SK-N-SH treated with all-trans-retinoic acid at 6 μM for 48 hours (cell line): ENCODE results near the gene NPRL2.

ENCODE experiments used
- ATAC-seq: fragments of 200-7000 bp; cut with Tn5 transposase; 3 replicates; pipeline ENCODE4 v1.9.1; 2020; ENCODE audit warnings: mild to moderate bottlenecking, moderate library complexity
- ARNTL ChIP-seq: fragments of 450-650 bp; formaldehyde crosslinking; IDR thresholded peaks from 2 replicates; pipeline ENCODE4 v1.5.0; 2020; ENCODE audit warnings: low read depth, mild to moderate bottlenecking, moderate library complexity, borderline replicate concordance
- BACH2 ChIP-seq: fragments of 250-450 bp; sonication (Bioruptor Pico); IDR thresholded peaks from 2 replicates; pipeline ENCODE4 v1.9.0; 2021; ENCODE audit warnings: mild to moderate bottlenecking, borderline replicate concordance
- CSDC2 ChIP-seq: fragments of 250-450 bp; sonication (Bioruptor Pico); IDR thresholded peaks from 2 replicates; pipeline ENCODE4 v1.5.0; 2020; ENCODE audit warnings: mild to moderate bottlenecking, moderate library complexity
- GLIS3 ChIP-seq: fragments of 250-450 bp; sonication (Bioruptor Pico); IDR thresholded peaks from 2 replicates; pipeline ENCODE4 v1.5.0; 2020; ENCODE audit warnings: mild to moderate bottlenecking, moderate library complexity
- ISL1 ChIP-seq: fragments of 250-450 bp; sonication (Bioruptor Pico); IDR thresholded peaks from 2 replicates; pipeline ENCODE4 v2.1.2; 2022; ENCODE audit warnings: mild to moderate bottlenecking, moderate library complexity
- OSR1 ChIP-seq: fragments of 250-450 bp; sonication (Bioruptor Pico); IDR thresholded peaks from 2 replicates; pipeline ENCODE4 v1.8.0; 2022; ENCODE audit warnings: moderate library complexity, mild to moderate bottlenecking, inconsistent platforms
- SNAI2 ChIP-seq: fragments of 250-450 bp; sonication (Bioruptor Pico); IDR thresholded peaks from 2 replicates; pipeline ENCODE4 v1.5.0; 2020; ENCODE audit warnings: mild to moderate bottlenecking, moderate library complexity
- TCF4 ChIP-seq: fragments of 250-450 bp; sonication (Bioruptor Pico); IDR thresholded peaks from 2 replicates; pipeline ENCODE4 v1.8.0; 2021; ENCODE audit warnings: mild to moderate bottlenecking, moderate library complexity, borderline replicate concordance
- TOX ChIP-seq: fragments of 250-450 bp; sonication (Bioruptor Pico); IDR thresholded peaks from 2 replicates; pipeline ENCODE4 v1.8.0; 2021; ENCODE audit warnings: mild to moderate bottlenecking, moderate library complexity, borderline replicate concordance
- ZC3H10 ChIP-seq: fragments of 250-450 bp; sonication (Bioruptor Pico); IDR thresholded peaks from 2 replicates; pipeline ENCODE4 v1.5.1; 2021; ENCODE audit warnings: mild to moderate bottlenecking, moderate library complexity
- ZFP3 ChIP-seq: fragments of 250-450 bp; sonication (Bioruptor Pico); IDR thresholded peaks from 2 replicates; pipeline ENCODE4 v1.5.0; 2020; ENCODE audit warnings: mild to moderate bottlenecking, moderate library complexity
- ZFP30 ChIP-seq: fragments of 450-650 bp; formaldehyde crosslinking; IDR thresholded peaks from 2 replicates; pipeline ENCODE4 v1.5.0; 2022; ENCODE audit warnings: mild to moderate bottlenecking, moderate library complexity
- ZNF565 ChIP-seq: fragments of 450-650 bp; formaldehyde crosslinking; conservative IDR thresholded peaks from 2 replicates; pipeline ENCODE4 v1.5.0; 2020; ENCODE audit warnings: low read depth, mild to moderate bottlenecking, moderate library complexity
- ZNF70 ChIP-seq: fragments of 450-650 bp; formaldehyde crosslinking; IDR thresholded peaks from 2 replicates; pipeline ENCODE4 v1.5.0; 2020; ENCODE audit warnings: mild to moderate bottlenecking, moderate library complexity
- TF ChIP-seq, protein P1 (sequence below): fragments of 250-450 bp; sonication (Bioruptor Pico); IDR thresholded peaks from 2 replicates; pipeline ENCODE4 v1.5.0; 2020; ENCODE audit warnings: mild to moderate bottlenecking, moderate library complexity
- TF ChIP-seq, protein P2 (sequence below): fragments of 250-450 bp; sonication (Bioruptor Pico); IDR thresholded peaks from 2 replicates; pipeline ENCODE4 v1.8.0; 2020; ENCODE audit warnings: mild to moderate bottlenecking, moderate library complexity, borderline replicate concordance
- TF ChIP-seq, protein P3 (sequence below): fragments of 250-450 bp; sonication (Bioruptor Pico); IDR thresholded peaks from 2 replicates; pipeline ENCODE4 v1.5.1; 2021; ENCODE audit warnings: mild to moderate bottlenecking, moderate library complexity
- TF ChIP-seq, protein P4 (sequence below): fragments of 250-450 bp; sonication (Bioruptor Pico); IDR thresholded peaks from 2 replicates; pipeline ENCODE4 v1.5.1; 2020; ENCODE audit warnings: low read depth, mild to moderate bottlenecking, moderate library complexity

NPRL2 gene

DNA sequence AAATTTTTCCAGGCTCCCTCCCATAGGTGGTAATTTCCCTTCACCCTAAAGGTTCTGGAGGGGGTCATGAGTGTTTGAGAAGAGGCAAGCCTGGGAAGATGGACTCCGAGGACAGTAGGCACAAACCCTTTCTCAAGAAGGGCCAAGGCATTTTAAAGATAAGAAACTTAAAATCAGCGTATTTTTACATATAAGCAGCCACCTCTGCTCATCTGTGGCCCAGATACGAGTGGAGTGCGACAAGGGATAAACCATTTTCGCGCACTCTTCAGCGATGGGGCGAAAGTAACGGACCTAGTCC lies 10.5 kb downstream of the NPRL2 start:
- no peak for ATAC-seq
- TF ChIP-seq ZNF565 (no peak), BACH2 (CRISPR knock-in tag) (no peak), TOX (no peak), ZNF70 (CRISPR knock-in tag) (no peak), OSR1 (no peak), ZFP30 (CRISPR knock-in tag) (no peak), ISL1 (CRISPR knock-in tag) (no peak)
- TF ChIP-seq, protein P1, sequence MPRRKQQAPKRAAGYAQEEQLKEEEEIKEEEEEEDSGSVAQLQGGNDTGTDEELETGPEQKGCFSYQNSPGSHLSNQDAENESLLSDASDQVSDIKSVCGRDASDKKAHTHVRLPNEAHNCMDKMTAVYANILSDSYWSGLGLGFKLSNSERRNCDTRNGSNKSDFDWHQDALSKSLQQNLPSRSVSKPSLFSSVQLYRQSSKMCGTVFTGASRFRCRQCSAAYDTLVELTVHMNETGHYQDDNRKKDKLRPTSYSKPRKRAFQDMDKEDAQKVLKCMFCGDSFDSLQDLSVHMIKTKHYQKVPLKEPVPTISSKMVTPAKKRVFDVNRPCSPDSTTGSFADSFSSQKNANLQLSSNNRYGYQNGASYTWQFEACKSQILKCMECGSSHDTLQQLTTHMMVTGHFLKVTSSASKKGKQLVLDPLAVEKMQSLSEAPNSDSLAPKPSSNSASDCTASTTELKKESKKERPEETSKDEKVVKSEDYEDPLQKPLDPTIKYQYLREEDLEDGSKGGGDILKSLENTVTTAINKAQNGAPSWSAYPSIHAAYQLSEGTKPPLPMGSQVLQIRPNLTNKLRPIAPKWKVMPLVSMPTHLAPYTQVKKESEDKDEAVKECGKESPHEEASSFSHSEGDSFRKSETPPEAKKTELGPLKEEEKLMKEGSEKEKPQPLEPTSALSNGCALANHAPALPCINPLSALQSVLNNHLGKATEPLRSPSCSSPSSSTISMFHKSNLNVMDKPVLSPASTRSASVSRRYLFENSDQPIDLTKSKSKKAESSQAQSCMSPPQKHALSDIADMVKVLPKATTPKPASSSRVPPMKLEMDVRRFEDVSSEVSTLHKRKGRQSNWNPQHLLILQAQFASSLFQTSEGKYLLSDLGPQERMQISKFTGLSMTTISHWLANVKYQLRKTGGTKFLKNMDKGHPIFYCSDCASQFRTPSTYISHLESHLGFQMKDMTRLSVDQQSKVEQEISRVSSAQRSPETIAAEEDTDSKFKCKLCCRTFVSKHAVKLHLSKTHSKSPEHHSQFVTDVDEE (CRISPR knock-in tag) = no peak

DNA sequence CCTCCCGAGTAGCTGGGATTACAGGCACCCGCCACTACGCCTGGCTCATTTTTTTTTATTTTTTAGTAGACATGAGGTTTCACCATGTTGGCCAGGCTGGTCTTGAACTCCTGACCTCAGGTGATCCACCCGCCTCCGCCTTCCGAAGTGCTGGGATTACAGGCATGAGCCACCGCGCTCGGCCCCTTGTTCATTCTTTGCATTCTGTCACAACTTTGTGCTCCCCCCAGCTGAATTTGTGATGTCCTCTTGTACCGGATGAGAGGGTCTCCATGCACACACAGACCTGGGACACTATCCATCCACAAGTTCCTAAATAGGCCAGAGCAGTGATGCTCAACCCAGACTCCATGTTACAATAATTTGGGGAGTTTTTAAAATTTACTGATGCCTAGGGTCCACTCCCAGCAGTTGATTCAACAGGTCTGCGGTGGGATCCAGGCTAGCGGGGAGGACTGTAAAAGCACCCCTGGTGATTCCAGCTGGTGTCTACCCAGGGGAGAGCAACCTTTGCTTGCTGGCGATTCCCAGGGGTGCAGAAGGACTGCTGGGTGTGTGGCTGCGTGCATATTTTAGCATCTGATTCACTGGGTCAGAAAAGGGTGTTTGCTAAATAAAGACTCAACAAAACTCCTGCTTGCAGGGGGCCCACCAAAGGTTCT lies 11.0 kb downstream of the NPRL2 start:
- TF ChIP-seq TCF4 (CRISPR knock-in tag) (no peak), GLIS3 (no peak), ZFP3 (CRISPR knock-in tag) (no peak), BACH2 (CRISPR knock-in tag) (no peak), ZNF565 (no peak)
- TF ChIP-seq, protein P2, sequence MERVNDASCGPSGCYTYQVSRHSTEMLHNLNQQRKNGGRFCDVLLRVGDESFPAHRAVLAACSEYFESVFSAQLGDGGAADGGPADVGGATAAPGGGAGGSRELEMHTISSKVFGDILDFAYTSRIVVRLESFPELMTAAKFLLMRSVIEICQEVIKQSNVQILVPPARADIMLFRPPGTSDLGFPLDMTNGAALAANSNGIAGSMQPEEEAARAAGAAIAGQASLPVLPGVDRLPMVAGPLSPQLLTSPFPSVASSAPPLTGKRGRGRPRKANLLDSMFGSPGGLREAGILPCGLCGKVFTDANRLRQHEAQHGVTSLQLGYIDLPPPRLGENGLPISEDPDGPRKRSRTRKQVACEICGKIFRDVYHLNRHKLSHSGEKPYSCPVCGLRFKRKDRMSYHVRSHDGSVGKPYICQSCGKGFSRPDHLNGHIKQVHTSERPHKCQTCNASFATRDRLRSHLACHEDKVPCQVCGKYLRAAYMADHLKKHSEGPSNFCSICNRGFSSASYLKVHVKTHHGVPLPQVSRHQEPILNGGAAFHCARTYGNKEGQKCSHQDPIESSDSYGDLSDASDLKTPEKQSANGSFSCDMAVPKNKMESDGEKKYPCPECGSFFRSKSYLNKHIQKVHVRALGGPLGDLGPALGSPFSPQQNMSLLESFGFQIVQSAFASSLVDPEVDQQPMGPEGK (CRISPR knock-in tag) = no peak
- TF ChIP-seq, protein P3, sequence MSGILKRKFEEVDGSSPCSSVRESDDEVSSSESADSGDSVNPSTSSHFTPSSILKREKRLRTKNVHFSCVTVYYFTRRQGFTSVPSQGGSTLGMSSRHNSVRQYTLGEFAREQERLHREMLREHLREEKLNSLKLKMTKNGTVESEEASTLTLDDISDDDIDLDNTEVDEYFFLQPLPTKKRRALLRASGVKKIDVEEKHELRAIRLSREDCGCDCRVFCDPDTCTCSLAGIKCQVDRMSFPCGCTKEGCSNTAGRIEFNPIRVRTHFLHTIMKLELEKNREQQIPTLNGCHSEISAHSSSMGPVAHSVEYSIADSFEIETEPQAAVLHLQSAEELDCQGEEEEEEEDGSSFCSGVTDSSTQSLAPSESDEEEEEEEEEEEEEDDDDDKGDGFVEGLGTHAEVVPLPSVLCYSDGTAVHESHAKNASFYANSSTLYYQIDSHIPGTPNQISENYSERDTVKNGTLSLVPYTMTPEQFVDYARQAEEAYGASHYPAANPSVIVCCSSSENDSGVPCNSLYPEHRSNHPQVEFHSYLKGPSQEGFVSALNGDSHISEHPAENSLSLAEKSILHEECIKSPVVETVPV (CRISPR knock-in tag) = no peak
- ATAC-seq = no peak

DNA sequence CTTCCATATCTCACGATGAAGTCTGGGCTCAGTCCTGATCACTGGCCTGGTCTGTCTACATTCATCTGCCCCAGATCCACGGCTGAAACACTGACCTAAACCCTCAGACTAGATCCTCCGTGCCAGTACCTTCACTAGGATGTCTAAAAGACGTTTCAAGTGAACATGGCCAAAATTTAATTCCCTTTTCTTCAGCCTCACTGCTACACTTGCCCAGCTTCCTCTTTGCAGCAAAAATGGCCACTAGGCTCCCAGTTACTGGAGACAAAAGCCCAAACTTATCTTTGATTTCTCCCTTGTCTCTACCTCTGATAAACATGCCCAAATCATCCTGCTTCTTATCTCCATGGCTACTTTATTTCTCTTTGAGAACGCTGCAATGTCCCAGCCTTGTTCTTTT lies 11.6 kb downstream of the NPRL2 start:
- TF ChIP-seq GLIS3 (no peak), ISL1 (CRISPR knock-in tag) (no peak), ZNF565 (no peak), ZC3H10 (CRISPR knock-in tag) (no peak), ZFP30 (CRISPR knock-in tag) (no peak), ZNF70 (CRISPR knock-in tag) (no peak), SNAI2 (no peak), ZFP3 (CRISPR knock-in tag) (no peak), ARNTL (no peak), OSR1 (no peak), CSDC2 (no peak)
- TF ChIP-seq, protein P4, sequence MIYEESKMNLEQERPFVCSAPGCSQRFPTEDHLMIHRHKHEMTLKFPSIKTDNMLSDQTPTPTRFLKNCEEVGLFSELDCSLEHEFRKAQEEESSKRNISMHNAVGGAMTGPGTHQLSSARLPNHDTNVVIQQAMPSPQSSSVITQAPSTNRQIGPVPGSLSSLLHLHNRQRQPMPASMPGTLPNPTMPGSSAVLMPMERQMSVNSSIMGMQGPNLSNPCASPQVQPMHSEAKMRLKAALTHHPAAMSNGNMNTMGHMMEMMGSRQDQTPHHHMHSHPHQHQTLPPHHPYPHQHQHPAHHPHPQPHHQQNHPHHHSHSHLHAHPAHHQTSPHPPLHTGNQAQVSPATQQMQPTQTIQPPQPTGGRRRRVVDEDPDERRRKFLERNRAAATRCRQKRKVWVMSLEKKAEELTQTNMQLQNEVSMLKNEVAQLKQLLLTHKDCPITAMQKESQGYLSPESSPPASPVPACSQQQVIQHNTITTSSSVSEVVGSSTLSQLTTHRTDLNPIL = no peak
- TF ChIP-seq, protein P1 (CRISPR knock-in tag) = no peak
- TF ChIP-seq, protein P3 (CRISPR knock-in tag) = no peak
- no peak for ATAC-seq
